Stimulated activated CD4-positive, alpha-beta T cell treated with anti-CD3 and anti-CD28 coated beads, Interleukin-1b, Interleukin-23, amount 100 ng/mL, for 4 hours (primary cell): Measurements from ENCODE around the gene MRPL44.
"Not testable (repeated sequence)": the region's sequence is repeated elsewhere in the genome, so short reads cannot be mapped to it uniquely, and the experiment has no call there.

Experiments
- DNase-seq, 2 donors: peaks; one replicate each; pipeline ENCODE4 v3.0.0-alpha.2; 2020; ENCODE audit warnings: low read depth in 2 of 2

Gene MRPL44

DNA sequence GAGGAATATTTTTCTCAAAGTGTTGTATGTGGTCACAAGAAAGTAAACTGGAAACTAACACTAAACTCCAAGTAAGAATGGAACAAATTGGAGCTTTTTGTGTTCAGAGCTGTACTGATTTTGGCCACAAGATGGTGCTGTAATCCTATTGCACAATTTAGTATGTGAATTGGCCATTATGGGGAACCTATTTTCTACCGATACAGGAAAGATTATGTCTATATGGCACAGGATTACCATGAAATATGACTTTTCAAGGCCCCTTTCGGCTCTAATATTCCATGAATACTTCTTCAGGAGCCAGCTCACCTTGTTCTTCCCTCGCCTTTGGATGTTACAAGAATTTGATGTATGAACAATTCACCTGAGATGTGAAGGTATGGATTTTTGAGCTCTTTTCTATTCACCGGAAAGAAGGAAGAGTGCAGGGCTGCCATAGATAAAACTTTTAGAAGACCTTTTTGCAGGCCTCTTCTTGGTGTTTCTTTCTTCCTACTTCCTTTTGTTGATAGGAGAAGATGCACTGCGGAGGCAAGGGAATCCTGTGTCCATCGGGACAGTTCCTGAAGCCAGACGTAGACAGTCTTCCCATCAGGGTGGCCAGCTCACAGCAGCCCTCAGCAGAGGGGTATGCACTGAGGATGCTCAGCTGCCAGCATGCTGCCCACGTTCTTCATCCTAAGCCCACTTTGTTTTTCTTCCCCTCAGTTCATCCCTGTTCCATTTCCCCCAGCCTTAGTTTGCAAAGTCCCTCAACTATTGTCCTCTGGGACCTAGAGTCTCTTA lies 13.3 kb downstream of the MRPL44 start:
- DNase-seq, result peak in 1 of 2 donors; percentile 70

DNA sequence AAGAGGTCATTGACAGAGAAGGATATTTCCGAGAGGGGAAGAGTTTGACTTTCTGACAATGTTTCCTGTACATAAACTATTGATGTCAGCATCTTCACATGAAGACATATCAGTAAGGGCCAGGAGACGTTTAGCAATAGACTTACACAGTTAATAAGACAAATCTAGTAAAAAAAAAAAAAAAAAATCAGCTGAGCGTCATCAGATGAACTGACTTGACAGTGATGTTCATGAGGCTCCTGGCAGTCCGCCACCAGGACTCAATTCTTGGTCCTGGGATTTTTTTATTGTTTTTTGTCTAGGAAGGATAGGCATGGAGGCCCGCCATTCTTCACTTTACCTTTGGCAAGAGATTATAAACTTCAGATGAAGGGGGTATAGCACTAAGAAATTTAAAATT lies 14.5 kb downstream of the MRPL44 start:
- no peak for DNase-seq

DNA sequence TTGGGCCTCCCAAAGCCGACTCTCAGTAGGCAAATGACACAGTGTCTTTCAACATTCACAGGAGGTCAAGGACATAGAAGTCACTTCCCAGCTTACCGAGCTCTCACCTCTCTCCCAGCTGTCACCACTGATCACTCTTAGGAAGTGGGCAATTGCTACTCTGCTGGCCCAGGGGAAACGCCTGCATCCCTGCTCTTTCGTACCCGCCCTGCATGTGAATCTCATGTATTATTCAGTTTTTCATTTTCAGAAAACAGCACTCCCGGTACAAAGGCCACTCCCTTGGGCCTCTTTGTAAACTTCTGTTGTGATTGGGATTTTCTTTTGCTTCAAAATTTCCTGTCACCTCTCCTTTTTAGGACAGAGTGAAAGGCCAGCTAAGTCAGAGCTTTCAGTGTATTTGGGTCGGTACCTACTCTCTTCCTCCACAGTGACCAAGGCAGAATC lies 15.4 kb downstream of the MRPL44 start:
- DNase-seq, result no peak

DNA sequence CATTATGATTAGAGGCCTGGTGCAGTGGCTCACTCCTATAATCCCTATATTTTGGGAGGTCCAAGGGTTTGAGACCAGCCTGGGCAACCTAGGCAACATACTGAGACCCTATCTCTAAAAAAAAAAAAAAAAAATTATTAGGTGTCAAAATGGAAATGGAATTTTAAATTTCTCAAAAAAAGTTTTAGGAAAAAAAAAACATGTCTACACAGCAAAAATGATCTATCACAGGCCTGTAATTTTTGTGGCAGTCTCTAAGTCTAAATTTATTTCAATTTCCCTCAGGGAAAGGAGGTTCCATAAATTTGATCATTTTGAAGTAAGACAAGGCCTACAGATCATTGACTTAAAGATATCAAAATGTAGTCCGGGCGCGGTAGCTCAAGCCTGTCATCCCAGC lies 16.3 kb downstream of the MRPL44 start:
- no peak for DNase-seq

DNA sequence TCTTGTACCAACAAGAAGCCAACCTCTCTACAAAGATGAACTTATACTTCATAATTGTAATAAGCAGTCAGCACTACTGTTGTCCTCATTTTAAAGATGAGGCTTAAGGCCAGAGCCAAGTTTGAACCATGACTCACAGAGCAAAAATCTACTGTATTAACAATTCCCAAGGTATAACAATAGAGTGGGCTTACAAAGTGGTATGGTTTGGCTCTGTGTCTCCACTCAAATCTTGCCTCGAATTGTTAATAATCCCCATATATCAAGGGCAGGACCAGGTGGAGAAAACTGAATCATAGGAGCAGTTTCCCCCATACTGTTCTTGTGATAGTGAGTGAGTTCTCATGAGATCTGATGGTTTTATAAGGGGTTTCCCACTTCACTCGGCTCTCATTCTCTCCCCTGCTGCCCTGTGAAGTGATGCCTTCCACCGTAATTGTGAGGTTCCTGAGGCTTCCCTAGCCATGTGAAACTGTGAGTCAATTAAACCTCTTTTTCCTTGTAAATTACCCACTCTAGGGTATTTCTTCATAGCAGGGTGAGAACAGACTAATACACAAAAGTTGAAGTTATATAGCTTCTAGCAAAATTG lies 19.5 kb downstream of the MRPL44 start:
- no peak for DNase-seq

DNA sequence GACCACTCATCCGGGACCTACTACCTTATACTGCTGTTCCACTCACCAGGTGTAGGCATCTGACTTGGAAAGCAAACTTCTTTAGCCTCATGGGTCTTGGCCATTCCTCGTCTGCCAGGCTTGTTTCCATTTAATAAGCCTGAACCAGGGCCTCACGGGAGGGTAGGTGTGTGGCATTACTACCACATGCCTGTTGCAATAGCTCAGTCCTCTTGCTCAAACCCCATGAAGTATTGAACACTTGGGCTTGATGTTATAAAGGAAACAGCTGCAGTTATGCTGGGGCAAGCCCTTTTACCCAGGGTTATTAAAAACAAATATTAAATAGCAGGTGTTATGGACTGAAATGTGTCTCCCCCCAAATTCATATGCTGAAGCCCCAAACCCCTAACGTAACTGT lies 21.2 kb downstream of the MRPL44 start:
- DNase-seq, result no peak

DNA sequence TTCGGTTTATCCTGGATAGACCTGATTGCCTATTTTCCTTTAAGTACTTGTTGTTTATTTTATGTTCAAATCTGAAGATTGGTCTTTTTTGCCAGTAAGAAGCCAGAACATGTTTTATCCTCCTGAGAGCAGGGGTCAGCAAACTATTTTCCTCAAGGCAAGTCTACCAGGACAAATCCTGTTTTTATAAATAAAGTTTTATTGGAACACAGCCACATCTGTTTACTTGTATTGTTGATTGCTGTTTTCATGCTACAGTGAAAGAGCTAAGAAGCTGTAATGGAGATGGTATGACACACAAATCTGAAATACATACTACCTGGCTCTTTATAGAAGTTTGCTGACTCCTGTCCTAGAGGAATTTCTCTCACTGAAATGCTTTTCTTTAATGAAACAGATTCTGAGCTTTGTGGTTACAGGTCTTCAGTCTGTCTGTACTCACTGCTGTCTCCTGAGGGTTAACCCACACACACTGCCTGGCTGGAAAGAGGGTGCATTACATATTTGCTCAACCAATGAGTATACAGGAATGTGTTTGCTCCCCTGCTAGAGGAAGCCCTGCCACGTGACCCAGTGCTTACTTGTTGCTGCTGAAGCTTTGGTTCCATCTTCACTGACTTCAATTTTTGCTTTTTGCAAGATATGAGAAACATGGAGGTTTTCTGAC lies 22.6 kb downstream of the MRPL44 start:
- no peak for DNase-seq

DNA sequence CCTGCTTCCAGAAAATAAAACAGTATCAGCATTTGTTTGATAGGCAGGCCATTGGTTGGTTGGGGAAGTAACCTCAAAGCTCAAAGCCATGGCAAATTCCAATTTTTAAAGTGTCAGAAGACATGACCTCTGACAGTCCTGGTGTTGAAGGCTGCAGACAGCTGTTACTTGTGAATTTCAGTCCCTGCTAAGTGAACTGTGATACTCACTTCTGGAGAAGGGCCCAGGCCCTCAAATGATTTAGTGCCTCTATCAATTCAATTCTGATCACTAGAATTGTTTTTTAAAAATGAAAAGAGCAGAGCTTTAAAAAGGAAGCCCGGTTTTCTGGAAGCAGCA lies 23.1 kb downstream of the MRPL44 start:
- DNase-seq, result no peak

DNA sequence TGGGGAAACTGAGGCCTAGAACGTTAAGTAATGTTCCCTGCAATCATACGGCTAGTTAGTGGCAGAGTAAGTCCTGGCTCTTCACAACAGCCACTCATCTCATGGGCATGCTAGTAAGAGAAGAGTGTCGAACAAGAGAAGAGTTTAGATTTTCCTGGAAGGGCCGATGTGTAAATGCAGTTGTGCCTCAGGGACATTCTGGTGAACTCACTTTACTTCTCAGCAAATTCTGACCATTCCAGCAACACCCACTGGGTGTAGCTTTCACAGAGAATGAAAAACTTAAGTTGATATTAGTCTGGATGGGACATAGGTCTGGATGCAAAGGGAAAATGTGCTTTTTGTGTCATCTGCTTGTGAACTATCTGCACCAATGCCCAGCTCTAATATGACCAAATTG lies 23.5 kb downstream of the MRPL44 start:
- no peak for DNase-seq

DNA sequence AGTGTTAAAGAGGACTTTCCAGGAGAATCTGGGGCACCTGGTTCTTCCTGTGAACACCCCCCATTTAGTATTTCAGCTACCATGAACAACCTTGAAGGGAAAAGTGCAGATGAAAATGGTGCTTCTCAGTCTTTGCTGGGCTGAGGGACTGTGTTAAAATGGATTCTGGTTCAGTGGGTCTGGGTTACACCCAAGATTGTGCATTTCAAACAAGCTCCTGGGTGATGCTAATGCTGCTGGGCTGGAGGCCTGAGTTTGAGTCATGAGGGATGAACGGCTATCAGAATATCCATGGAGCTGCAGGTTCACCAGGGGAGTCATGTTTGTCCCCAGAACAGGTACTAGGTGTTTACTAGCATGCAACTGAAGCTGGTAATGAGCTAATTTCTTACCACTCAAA lies 24.0 kb downstream of the MRPL44 start:
- DNase-seq, result no peak

DNA sequence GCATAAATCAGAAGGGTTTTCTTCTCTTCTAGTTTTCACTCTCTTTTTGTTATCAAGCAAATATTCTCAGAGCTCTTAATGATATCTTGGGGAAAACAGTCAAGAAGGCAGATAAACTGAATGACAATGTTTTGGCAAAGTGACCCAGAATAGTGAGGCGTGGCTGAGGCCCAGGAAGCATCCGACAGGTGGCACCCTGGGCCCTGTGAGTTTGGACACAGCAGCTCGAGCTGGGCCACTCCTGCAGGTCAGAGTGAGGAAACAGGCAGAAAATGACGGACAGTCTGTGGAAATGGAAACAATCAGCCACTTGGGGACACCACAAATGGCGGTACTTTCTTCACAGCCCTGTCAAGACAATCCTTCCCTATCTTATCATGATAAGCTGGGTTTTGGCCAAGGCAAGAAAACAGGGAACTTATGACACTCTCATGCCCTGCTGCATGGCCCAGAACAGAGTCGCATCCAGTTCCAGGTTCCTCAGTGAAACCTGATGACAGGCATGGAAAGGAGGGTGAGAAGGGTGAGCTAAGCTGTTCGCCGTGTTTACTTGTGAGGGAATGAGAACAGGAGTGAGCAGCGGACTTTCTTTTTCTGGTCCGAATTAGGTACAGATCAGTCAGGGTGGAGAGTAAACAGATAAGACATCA lies 32.1 kb downstream of the MRPL44 start:
- DNase-seq, result no peak

DNA sequence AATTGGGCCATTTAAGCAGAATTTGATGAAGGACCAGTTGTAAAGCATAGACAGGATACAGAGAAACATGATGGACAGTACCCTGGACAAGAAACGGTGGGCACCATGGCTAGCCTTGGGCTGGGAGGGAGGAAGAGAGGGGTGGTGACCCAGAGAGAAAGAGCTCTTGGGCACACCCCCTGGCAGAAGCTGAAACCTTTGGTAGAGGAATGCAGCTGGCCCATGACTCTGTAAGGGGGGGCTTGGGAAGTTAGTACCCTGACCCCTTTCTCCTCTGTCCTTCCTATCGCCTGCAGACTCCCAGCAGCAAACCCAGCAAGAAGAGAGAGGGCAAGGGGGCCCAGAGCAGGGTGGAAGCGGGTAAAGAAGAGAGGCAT lies 32.6 kb downstream of the MRPL44 start:
- no peak for DNase-seq

DNA sequence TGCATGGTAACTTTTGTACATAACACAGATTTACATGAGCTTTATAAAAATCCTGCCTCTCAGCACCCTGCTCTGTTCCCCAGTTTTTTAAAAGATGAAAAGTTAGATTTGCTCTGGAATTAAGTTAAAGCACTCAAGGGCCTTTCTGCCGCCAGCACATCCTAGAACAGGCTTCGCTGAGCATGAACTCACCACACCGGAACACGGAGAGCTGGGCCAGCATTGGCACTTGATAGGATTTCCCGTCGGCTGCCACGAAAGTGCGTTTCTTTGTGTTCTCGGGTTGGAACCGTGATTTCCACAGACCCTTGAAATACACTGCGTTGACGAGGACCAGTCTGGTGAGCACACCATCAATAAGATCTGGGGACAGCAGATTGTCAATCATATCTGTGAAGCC lies 34.3 kb downstream of the MRPL44 start:
- no peak for DNase-seq

DNA sequence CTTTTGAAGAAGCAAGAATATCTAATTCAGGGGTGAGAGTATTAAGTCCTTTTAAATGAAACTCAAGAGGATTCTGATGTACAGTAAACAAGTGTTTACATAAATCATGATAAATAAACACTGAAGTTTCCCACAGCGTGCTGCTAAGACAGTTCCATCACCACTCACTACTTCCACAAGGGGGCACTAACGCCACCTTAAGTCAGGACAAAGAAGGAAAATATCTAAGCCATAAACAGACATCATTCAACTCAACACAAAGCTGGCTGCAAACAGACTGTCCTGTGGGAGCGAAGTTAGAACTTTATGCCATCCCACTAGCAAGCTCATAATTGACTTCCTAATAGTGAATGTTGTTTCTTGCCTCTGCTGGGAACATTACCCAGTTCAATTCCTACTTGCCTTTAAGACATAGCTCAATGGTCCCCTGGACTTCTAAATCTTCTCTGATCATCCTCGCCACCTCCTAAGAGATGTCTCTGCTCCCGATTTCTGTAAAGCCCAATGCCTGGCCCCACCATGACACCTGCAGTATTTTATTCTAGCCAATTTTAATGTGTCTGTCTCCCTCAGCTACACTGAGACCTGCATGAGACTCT lies 36.5 kb downstream of the MRPL44 start:
- DNase-seq, result peak; percentile 27 to 57

DNA sequence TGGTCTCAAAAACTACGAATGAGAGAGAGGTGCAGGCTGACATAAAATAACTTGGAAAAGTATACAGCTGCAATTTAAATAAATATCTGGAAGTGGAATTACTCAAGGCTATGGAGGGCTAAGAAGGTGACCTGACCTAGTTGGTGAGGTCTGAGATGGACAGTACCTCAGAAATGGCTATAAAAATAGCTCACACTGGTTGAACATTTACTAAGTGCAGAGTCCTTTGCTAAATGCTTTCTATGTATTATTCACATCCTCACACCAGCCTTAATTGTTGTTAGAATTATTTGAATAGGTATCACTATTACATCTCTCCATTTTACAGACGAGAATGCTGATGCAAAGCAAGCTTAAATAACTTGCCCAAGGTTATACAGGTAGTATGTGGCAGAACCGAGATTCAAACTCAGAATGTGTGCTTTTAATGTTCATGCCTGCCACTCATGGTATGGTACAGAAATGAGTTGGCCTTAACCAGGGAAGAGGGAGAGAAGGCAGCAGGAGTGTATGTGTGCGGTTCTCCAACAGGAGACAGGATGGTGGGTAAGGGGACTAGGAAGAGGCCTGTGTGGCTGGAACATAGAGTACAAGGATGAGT lies 37.4 kb downstream of the MRPL44 start:
- no peak for DNase-seq

DNA sequence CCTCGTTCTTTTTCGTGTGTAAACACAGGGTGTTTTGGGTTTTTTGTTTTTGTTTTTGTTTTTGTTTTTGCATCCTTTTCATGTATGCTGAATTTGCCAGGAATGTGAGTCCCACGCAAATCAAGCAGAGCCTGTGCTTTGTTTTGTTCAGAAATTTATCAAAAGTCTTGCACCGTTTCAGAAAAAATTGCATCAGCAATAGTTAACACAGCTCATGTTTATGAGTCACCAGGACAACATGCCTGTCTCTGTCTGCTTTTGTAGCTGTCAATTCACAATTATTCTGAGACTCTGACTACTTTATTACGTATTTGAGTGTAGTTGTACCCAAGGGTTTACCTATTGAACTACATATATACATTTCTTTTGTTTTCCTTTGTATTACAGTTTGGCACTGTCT lies 38.3 kb downstream of the MRPL44 start:
- no peak for DNase-seq

DNA sequence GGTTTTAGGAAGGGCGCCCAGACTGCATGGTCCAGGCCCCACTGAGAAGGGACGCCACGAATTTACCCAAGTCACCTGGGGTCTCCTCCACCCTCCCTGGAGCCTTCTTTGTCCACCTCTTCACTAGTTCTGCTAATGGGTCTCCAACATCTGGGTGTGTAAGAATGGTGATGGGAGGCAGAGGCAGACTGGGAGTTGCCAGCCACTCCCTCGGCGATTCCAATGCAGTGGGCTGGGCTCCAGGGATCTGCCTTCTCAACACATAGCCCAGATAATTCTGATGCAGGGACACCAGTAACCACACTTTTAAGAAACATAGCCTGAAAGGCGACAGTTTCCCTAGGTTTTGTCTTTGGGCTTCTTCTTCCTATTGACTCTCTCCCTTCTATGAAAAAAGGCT lies 39.1 kb downstream of the MRPL44 start:
- DNase-seq, result no peak

DNA sequence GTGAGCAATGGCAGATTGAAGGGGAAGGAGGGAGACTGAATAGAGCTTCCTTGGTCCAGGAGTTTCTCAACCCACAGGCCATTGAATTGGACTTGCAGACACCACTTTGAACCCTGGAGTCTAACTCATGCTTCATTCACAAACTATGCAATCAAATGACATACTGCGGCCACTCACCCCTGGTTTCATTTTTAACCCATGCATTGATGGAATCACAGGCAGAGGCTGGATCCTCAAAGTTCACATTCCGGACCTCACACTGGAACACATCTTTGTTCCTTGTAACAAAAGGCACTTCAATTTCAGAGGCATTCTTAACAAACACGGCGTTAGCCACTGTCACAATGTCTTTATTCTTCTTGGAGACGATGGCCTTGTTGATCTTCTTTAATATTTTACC lies 40.7 kb downstream of the MRPL44 start:
- DNase-seq, result no peak

DNA sequence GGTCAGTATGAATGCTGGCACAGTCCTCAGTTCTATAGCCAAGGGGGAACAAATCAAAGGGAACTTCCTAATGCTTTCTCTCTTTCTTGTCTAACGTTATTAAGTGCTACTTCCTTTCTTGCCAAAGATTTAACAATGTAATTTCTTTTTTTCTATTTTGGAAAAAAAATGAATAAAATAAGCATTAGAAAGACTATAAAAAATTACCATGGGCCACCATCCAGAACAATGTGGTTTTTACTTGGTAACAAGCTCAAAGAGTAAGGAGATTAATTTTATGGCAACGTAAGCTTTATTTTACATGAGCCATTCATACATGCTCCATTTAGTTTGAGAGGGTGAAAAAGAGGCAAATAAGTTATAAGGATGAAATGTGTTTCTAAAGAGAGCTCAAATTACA lies 41.7 kb downstream of the MRPL44 start:
- DNase-seq, result no peak

DNA sequence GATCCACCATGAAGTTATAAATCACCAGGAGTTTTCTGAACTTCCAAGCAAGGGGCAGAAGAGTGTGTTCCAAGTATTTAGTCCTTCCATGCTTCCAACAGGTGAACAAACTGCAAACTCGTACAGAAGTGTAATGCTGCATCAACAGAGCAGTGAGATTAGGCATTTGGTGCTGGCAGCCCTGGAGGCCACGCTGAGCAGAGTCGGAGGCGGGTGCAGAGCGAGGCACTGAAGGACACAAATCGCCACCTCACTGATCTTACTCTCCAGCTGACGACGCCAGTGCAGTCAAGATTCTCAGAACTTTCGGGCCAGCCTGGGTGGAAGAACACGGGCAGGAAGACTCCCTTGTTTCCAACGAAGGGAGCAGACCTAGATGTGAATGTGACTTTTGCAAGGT lies 42.6 kb downstream of the MRPL44 start:
- DNase-seq, result no peak

DNA sequence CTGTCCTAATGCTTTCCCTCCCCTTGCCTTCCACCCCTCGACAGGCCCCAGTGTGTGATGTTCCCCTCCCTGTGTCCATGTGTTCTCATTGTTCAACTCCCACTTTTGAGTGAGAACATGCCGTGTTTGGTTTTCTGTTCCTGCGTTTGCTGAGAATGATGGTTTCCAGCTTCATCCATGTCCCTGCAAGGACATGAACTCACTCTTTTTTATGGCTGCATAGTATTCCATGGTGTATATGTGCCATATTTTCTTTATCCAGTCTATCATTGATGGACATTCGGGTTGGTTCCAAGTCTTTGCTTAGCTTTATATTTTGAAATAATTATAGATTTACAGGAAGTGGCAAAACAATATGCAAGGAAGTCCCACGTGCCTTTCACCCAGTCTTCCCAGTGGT lies 43.4 kb downstream of the MRPL44 start:
- not testable (repeated sequence) for DNase-seq

DNA sequence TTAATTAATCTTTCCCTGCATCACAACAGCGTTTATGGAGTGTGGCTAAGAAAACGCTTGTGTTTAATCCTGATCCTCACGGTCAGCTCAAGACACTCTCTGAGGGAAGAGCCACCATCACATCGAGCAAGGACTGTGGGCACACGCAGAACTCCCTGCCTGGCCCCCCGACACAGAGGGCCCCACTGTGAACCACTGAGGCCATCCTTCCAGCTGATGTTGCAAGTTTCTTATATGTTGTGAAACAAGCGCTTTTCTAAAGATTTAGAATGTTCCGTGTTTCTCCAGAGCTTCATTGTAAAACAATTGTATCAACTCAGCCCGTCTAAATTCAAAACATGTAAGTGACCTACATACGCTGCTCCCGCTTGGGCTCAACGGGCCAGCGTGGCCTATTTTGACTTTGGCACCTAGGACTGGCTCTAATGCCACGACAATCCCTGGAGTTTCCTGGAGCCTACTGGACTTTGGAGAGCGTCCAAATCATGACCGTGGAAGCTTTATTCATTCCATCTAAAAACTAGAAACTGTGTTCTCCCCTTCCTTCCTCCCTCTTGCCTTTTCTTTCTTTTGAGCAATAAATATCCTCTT lies 46.9 kb downstream of the MRPL44 start:
- no peak for DNase-seq
